Measurements from ENCODE around the gene TXK. TPM values are rescaled to one million over a fixed set of nuclear protein-coding genes. Genes with fewer than 3 reads are reported as not detected.

TXK gene
- total RNA-seq, 1 experiment from 2014 or later = 0.39 TPM

GRCh38 chr4:48139691-48140090, 5.6 kb upstream of the TXK start:
- H3K23me2 ChIP-seq (ENCODE audit: insufficient read length, low read depth, low read length, poor library complexity, severe bottlenecking) = no peaks in the 10 kb centered on the region
- no peak overlapping the region for H3K18ac ChIP-seq (ENCODE audit: insufficient read length, low read depth, low read length)
- H4K5ac ChIP-seq (ENCODE audit: insufficient read length, low read depth, low read length) = no peak overlapping the region
- no peak overlapping the region for H4K8ac ChIP-seq (replicated peaks; ENCODE audit: insufficient read length, low read depth, low read length)
- H3K4ac ChIP-seq (ENCODE audit: low read depth, low read length) = no peak overlapping the region
- no peak overlapping the region; the same call in 1 of the 2 replicates for H3K14ac ChIP-seq (ENCODE audit: insufficient read depth, low read length)
- Mint-ChIP-seq H3K27ac (no peak overlapping the region; a peak in 1 of 7 replicates), H3K27me3 (ENCODE audit: low read depth) (no peaks in the 10 kb centered on the region), H3K36me3 (ENCODE audit: insufficient read depth in 1 of 3, low read depth in 3 of 3) (no peaks in the 10 kb centered on the region; a peak in 3 of 7 replicates), H3K9me3 (no peaks in the 10 kb centered on the region), H3K4me3 (no peak overlapping the region), H3K4me1 (no peaks in the 10 kb centered on the region)
- no peak for TF ChIP-seq CTCF (conservative IDR thresholded peaks at IDR 0.05)
- no peak overlapping the region for H3T11ph ChIP-seq (ENCODE audit: low read length)
- DNase-seq = no peak
- H3K79me2 ChIP-seq (ENCODE audit: insufficient read depth, low read length) = no peaks in the 10 kb centered on the region
- no peak overlapping the region for H2BK120ac ChIP-seq (ENCODE audit: low read depth, low read length, poor library complexity, severe bottlenecking)
- H2AFZ ChIP-seq (ENCODE audit: low read length) = no peak overlapping the region
- H2AK5ac ChIP-seq (ENCODE audit: insufficient read length, low read length) = no peak overlapping the region
- H4K20me1 ChIP-seq (ENCODE audit: control insufficient read depth, insufficient read depth, insufficient read length) = no peaks in the 10 kb centered on the region
- no peak overlapping the region for H3K23ac ChIP-seq (ENCODE audit: insufficient read length, low read depth, low read length)
- no peak overlapping the region for H2BK12ac ChIP-seq (ENCODE audit: insufficient read length, low read depth, low read length)
- H3K4me1 ChIP-seq (ENCODE audit: insufficient read depth, low read length) = no peaks in the 10 kb centered on the region
- no peaks in the 10 kb centered on the region for H3K27me3 ChIP-seq (ENCODE audit: insufficient read depth, low read length)
- H4K91ac ChIP-seq (ENCODE audit: insufficient read length, low read depth, low read length) = no peak overlapping the region
- H3K56ac ChIP-seq (ENCODE audit: insufficient read length, low read depth, low read length) = no peak overlapping the region
- H3K4me2 ChIP-seq (ENCODE audit: insufficient read depth, insufficient read length, low read length) = no peak overlapping the region
- no peak overlapping the region for H3K27ac ChIP-seq (ENCODE audit: insufficient read length, low read depth, low read length)
- no peak overlapping the region for H2BK20ac ChIP-seq (ENCODE audit: low read depth, low read length, poor library complexity, severe bottlenecking)
- H3K9ac ChIP-seq (ENCODE audit: extremely low read depth, insufficient read length, low read length) = no peak overlapping the region
- H3K9me3 ChIP-seq (ENCODE audit: control insufficient read depth, low read depth, low read length) = no peaks in the 10 kb centered on the region
- no peaks in the 10 kb centered on the region for H3K79me1 ChIP-seq (ENCODE audit: insufficient read depth, low read depth, low read length, poor library complexity, severe bottlenecking)
- no CpG with 5 or more reads among the region's 3 CpGs for WGBS (ENCODE audit: extremely low coverage, insufficient read length, low lambda C conversion rate)
- H2BK15ac ChIP-seq (ENCODE audit: low read depth, low read length) = no peak overlapping the region
- no peak overlapping the region for H2BK5ac ChIP-seq (ENCODE audit: insufficient read length, low read length)

All from H9 (cell line).